Measurements from ENCODE around the gene G3BP2. TPM values are rescaled to one million over a fixed set of nuclear protein-coding genes. Genes with fewer than 3 reads are reported as not detected.

Gene G3BP2
- total RNA-seq, 2 experiments from 2014 or later, result 185 to 197 TPM

DNA sequence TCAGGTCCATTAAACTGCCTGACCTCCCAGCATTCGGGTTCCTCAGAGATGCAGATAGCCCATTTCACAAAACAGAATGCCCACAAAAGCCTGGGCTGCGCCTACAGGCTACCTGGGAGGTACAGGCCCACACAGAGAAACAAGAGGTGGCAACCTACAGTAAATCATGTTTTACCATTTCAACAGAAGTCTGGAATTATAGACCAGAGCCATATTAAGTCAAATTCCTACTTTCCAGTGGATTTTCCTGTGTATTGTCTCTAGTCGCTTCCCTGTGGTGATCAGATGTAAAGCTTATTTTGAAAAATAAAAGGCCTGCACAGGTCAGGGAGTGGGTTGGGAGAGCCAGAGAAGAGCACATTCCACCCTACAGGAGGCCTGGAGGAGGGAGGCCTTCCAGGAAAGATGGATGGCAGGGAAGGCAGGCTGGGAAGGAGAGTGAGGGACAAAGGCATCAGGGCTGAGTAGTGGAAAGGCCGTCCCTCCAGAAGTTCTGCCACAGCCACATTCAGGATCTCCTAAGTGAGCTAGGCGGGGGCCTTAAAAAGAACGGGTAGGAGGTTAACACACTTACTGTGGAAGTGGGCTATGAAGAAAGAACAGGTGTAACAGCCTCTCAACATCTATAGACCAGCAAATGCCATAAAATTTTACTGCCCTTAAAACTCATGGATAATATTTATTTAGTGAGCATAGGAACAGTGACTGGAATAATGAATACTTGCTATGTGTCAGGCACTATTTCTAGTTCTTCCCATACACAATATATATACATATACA is 32.2 kb upstream of the G3BP2 start:
- POLR2A ChIA-PET, result no interaction called here
- ATAC-seq (no peak), DNase-seq (no peak)
- H3K4me1 Mint-ChIP-seq (ENCODE audit: low read depth), result peaks cover 5% of the 10 kb centered on the region
- CTCF ChIA-PET, result interaction anchor here (0.8 kb wide), 1 partner anchor 120 kb away, joined by 3 read pairs; no protein-coding TSS in a partner anchor
- H3K4me3 Mint-ChIP-seq, result no peak overlapping the region
- H3K9me3 Mint-ChIP-seq, result no peaks in the 10 kb centered on the region
- H3K27me3 Mint-ChIP-seq, result no peaks in the 10 kb centered on the region
- intact Hi-C loops (cut with micrococcal nuclease), result loop anchor here (5.0 kb wide), 1 partner anchor 142 kb away; no protein-coding TSS in a partner anchor
- H3K36me3 Mint-ChIP-seq (ENCODE audit: low read depth), result no peaks in the 10 kb centered on the region
- TF ChIP-seq CTCF (IDR thresholded peaks at IDR 0.05), result no peak
- H3K27ac Mint-ChIP-seq, result no peak overlapping the region

- no peak overlapping the region for H3K4me3 Mint-ChIP-seq
- ATAC-seq (no peak), DNase-seq (no peak)
- H3K27ac Mint-ChIP-seq, result no peak overlapping the region
- no peaks in the 10 kb centered on the region for H3K27me3 Mint-ChIP-seq
- no peaks in the 10 kb centered on the region for H3K36me3 Mint-ChIP-seq (ENCODE audit: low read depth)
- ChIA-PET POLR2A (no interaction called here), CTCF (no interaction called here)
- intact Hi-C loops (cut with micrococcal nuclease), result no loop called here
- H3K9me3 Mint-ChIP-seq, result no peaks in the 10 kb centered on the region
- no peak for TF ChIP-seq CTCF (IDR thresholded peaks at IDR 0.05)
- peaks cover 19% of the 10 kb centered on the region for H3K4me1 Mint-ChIP-seq (ENCODE audit: low read depth)
Measured at GRCh38 chr4:75702919-75703411, 29.8 kb upstream of the G3BP2 start.

- ChIA-PET CTCF (interaction anchor here (0.6 to 1.2 kb wide), 3 partner anchors 9 to 1383 kb away, joined by 3 to 4 read pairs (median 3); no protein-coding TSS in a partner anchor), POLR2A (interaction anchor here (1.0 to 1.3 kb wide), 3 partner anchors 24 to 48 kb away, joined by 3 read pairs; no protein-coding TSS in a partner anchor)
- H3K4me1 Mint-ChIP-seq (ENCODE audit: low read depth), result peaks cover 41% of the 10 kb centered on the region
- ATAC-seq, result peak; percentile 48
- intact Hi-C loops (cut with micrococcal nuclease), result loop anchor here (5.0 kb wide), 1 partner anchor 42 kb away; no protein-coding TSS in a partner anchor
- no peaks in the 10 kb centered on the region for H3K27me3 Mint-ChIP-seq
- DNase-seq, result peak; percentile 14
- TF ChIP-seq CTCF (IDR thresholded peaks at IDR 0.05), result no peak
- H3K9me3 Mint-ChIP-seq, result no peaks in the 10 kb centered on the region
- peaks cover 3% of the 10 kb centered on the region for H3K36me3 Mint-ChIP-seq (ENCODE audit: low read depth)
- H3K27ac Mint-ChIP-seq, result peak overlapping the region; percentile 89
- peak overlapping the region; percentile 14 for H3K4me3 Mint-ChIP-seq
Measured at GRCh38 chr4:75699299-75699698, 26.1 kb upstream of the G3BP2 start.

DNA sequence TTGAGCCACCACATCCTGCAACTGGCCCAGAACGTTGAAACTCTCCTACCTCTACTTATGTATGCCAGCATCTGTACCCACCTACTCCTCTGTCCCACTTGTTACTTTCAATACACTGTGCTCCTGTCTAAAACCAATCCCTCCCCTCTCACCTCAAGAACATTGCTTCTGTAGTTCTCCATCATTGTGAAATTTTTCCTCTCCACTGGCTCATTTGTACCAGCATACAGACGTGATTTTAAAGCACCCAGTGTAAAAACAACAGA is 25.7 kb upstream of the G3BP2 start:
- POLR2A ChIA-PET, result interaction anchor here (1.0 to 1.3 kb wide), 2 partner anchors 25 to 44 kb away, joined by 3 read pairs; no protein-coding TSS in a partner anchor
- Mint-ChIP-seq H3K27ac (peak overlapping the region; percentile 89), H3K9me3 (no peaks in the 10 kb centered on the region), H3K4me1 (ENCODE audit: low read depth) (peaks cover 41% of the 10 kb centered on the region), H3K27me3 (no peaks in the 10 kb centered on the region), H3K36me3 (ENCODE audit: low read depth) (peaks cover 3% of the 10 kb centered on the region), H3K4me3 (peak overlapping the region; percentile 14)
- no peak for TF ChIP-seq CTCF (IDR thresholded peaks at IDR 0.05)
- intact Hi-C loops (cut with micrococcal nuclease), result loop anchor here (5.0 kb wide), 1 partner anchor 42 kb away; no protein-coding TSS in a partner anchor
- ATAC-seq, result peak; percentile 59
- no peak for DNase-seq
- CTCF ChIA-PET, result interaction anchor here (0.6 to 1.2 kb wide), 3 partner anchors 9 to 1383 kb away, joined by 3 to 4 read pairs (median 3); no protein-coding TSS in a partner anchor

Data from activated CD8-positive, alpha-beta T cell treated with anti-CD3 and anti-CD28 coated beads for 36 hours (primary cell).